IPS-20b (cell line): Measurements from ENCODE around the gene DTX1.
A peak's percentile ranks its signal among the peaks of the same experiment; 100 is the strongest.

Source experiments
- H3K27ac ChIP-seq: one replicate; pipeline ENCODE4 v1.5.1; 2013; ENCODE audit warnings: low read length
- H3K27me3 ChIP-seq: 2 replicates; pipeline ENCODE4 v1.6.1; 2013; ENCODE audit warnings: mild to moderate bottlenecking, low read length, inconsistent platforms; ENCODE audit not compliant: insufficient read depth
- H3K36me3 ChIP-seq: 2 replicates; pipeline ENCODE4 v1.6.1; 2013; ENCODE audit warnings: low read depth, mild to moderate bottlenecking, inconsistent platforms, low read length, moderate library complexity; ENCODE audit not compliant: insufficient read depth
- H3K4me1 ChIP-seq: 2 replicates; pipeline ENCODE4 v1.6.1; 2013; ENCODE audit warnings: mild to moderate bottlenecking, control low read depth, inconsistent platforms, low read length, moderate library complexity; ENCODE audit not compliant: insufficient read depth
- H3K4me3 ChIP-seq: 2 replicates; pipeline ENCODE4 v1.5.1; 2013; ENCODE audit warnings: mild to moderate bottlenecking, low read length, inconsistent platforms
- H3K9ac ChIP-seq: 2 replicates; pipeline ENCODE4 v1.6.1; 2013; ENCODE audit warnings: low read depth, mild to moderate bottlenecking, inconsistent platforms, low read length, moderate library complexity
- H3K9me3 ChIP-seq: 2 replicates; pipeline ENCODE4 v1.6.1; 2013; ENCODE audit warnings: mild to moderate bottlenecking, low read depth, low read length, inconsistent platforms; ENCODE audit not compliant: insufficient read depth

The DTX1 gene

DNA sequence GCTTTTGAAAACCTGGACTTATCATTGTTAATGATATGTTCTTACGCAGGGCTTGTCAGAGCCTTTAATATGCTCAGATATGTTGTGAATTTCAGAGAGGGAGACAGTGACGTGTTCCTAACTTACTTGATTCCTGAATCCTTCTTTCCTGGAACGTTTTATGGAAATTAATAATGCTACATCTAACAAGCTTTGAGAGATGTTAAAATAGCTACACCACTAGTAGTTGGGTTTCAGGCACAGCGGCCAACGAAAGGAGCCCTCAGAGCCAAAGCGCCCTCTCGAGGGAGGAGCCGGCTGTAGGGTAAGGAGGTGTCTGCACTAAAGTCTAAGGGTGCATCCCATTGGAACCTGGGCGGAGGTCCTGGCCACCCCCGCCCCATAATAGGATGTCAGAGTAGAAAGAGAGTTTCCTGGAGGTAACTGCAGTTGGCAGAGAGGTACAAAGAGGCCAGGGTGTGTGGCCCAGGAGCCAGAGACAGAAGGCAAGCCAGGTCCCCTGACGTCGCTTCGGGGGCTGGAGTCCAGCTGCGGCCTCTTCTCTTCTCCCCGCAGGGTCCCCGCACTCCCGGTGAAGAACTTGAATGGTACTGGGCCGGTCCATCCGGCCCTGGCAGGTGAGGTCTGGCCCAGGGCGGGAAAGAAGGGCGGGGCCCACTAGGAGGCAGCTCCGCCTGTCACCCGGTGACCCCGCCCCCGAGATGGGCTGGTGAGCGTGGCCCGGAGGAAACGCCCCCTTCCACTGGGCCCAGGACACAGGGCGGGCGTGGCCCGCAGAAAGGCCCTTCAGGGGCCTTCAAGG, 36.3 kb downstream of the DTX1 start:
- Histone ChIP-seq H3K9me3 (no peaks in the 10 kb centered on the region), H3K27ac (no peak overlapping the region), H3K9ac (no peak overlapping the region), H3K36me3 (no peaks in the 10 kb centered on the region), H3K4me1 (no peaks in the 10 kb centered on the region; the same call in 1 of the 2 replicates), H3K27me3 (peaks cover 15% of the 10 kb centered on the region), H3K4me3 (peak overlapping the region; percentile 70; the same call in 1 of the 2 replicates)

DNA sequence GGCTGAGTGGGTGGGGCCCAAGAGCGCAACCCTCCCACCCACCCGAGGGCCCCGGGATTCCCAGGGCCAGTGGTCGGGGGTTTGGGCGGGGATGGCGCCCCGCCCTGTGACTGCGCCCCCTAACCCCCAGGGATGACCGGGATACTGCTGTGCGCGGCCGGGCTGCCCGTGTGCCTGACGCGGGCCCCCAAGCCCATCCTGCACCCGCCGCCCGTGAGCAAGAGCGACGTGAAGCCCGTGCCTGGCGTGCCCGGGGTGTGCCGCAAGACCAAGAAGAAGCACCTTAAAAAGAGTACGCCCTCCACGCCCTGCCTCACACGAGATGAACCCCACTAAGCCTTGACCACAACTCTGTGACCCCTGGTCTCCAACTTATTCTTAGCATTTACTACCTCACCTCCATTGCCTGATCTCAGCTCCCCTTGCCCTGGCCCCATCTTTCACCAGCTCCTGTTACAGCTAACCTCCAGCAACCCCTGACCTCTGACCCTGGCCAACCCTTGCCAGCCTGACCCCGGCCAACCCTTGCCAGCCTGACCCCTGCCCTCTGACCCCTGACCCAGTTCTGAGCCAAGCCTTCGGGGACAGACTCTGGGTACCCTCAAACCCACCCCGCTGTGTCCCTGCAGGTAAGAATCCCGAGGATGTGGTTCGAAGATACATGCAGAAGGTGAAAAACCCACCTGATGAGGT, 37.0 kb downstream of the DTX1 start:
- no peak overlapping the region for H3K27ac ChIP-seq
- no peaks in the 10 kb centered on the region for H3K9me3 ChIP-seq
- no peaks in the 10 kb centered on the region; the same call in 1 of the 2 replicates for H3K4me1 ChIP-seq
- no peaks in the 10 kb centered on the region for H3K36me3 ChIP-seq
- peaks cover 15% of the 10 kb centered on the region for H3K27me3 ChIP-seq
- H3K4me3 ChIP-seq, result peak overlapping the region; percentile 38; the same call in 1 of the 2 replicates
- no peak overlapping the region for H3K9ac ChIP-seq

DNA sequence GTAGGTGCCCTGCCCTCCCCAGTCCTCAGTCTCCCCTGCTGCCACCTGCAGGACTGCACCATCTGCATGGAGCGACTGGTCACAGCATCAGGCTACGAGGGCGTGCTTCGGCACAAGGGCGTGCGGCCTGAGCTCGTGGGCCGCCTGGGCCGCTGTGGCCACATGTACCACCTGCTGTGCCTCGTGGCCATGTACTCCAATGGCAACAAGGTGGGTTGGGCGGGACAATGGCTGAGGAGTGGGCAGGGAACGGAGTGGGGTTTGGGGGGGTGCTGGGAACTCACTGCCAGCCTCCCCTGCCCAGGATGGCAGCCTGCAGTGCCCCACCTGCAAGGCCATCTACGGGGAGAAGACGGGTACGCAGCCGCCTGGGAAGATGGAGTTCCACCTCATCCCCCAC, 38.2 kb downstream of the DTX1 start:
- Histone ChIP-seq H3K27me3 (peaks cover 15% of the 10 kb centered on the region), H3K9me3 (no peaks in the 10 kb centered on the region), H3K36me3 (no peaks in the 10 kb centered on the region), H3K4me3 (no peak overlapping the region), H3K27ac (no peak overlapping the region), H3K9ac (no peak overlapping the region), H3K4me1 (no peaks in the 10 kb centered on the region; the same call in 1 of the 2 replicates)

DNA sequence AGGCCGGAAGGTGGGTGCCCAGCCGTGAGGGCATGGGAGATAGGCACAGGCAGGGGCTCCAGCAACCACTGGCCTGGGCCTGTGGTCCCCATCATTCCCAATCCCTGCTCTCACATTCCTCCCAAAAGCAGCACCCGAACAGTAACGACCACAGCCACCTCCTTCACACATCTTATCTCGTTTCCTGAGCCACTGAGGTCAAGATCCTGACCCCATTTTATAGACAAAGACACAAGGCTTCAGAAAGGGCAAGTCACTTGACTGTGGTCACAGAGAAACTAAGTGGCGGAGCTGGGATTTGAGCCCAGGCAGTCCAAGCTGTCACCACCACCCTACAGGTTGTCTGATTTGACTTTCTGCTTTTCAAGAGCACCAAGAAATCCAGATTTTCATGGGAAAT, 38.9 kb downstream of the DTX1 start:
- H3K4me1 ChIP-seq, result no peaks in the 10 kb centered on the region; the same call in 1 of the 2 replicates
- no peak overlapping the region for H3K4me3 ChIP-seq
- peaks cover 15% of the 10 kb centered on the region for H3K27me3 ChIP-seq
- no peak overlapping the region for H3K9ac ChIP-seq
- H3K27ac ChIP-seq, result no peak overlapping the region
- no peaks in the 10 kb centered on the region for H3K9me3 ChIP-seq
- H3K36me3 ChIP-seq, result no peaks in the 10 kb centered on the region

DNA sequence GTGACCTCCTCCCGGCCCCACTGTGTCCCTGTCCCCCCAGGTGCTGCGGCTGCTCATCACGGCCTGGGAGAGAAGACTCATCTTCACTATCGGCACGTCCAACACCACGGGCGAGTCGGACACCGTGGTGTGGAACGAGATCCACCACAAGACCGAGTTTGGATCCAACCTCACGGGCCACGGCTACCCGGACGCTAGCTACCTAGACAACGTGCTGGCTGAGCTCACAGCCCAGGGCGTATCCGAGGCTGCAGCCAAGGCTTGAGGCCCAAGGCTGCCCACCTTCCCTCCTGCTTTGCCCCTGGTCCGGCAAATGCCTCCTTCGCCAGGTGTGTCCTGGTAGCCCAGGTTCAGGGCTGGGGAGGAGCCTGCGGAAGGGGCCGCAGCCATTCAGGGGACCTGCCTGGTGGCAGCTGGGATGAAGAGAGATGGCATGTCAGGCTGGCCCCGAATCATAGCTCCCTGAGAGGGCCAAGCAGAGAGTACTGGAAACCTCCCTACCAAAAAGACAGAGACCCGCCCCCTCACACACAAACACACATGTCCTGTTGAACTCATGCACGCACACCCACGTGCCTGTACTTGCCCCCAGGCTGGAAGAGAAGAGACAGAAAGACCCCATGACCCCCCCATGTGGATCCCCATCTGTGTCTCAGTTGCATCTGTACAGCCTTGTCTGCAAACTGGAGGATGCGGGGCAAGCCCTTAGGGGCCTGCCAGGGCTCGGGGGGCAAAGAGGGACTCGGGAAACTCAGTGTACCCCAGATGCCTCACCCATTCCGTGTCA, 40.3 kb downstream of the DTX1 start:
- Histone ChIP-seq H3K27ac (no peak overlapping the region), H3K27me3 (peaks cover 7% of the 10 kb centered on the region), H3K4me1 (no peaks in the 10 kb centered on the region; the same call in 1 of the 2 replicates), H3K4me3 (no peak overlapping the region), H3K9me3 (no peaks in the 10 kb centered on the region), H3K36me3 (no peaks in the 10 kb centered on the region), H3K9ac (no peak overlapping the region)

DNA sequence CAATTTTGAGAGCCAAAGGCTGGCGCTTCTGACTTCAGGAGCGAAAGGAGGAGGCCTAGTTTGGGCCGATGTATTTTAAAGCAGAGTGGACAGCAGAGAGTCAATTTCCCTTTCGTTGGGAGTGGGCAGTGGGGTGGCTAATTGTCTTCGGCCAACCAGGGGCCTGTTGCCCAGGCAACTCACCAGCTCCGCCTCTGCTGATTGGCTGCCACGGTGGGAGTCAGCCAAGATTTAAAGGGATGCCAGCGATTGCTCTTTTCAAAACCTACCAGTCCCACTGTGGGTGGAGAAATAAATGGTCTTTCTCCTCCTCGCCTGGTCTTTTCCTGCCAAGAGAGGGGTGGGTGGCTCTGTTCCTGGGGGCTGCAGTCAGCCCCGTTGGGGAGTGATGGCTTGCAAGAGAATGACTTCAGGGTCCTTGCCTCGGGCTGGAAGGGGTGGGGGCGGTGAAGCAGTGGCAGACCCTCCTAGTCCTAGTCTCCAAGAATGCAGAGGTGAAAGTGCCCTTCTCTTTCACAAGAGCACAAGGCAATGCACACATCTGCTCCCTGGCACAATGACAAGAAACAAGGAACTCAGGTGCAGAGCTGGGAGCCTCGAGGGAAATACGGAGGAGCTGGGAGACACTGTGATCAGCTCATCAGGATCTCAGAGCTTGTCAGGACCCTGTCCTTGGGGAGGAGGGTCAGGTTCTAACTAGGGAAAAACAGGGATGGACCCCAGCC, 41.3 kb downstream of the DTX1 start:
- Histone ChIP-seq H3K4me1 (no peaks in the 10 kb centered on the region; the same call in 1 of the 2 replicates), H3K9ac (no peak overlapping the region)

DNA sequence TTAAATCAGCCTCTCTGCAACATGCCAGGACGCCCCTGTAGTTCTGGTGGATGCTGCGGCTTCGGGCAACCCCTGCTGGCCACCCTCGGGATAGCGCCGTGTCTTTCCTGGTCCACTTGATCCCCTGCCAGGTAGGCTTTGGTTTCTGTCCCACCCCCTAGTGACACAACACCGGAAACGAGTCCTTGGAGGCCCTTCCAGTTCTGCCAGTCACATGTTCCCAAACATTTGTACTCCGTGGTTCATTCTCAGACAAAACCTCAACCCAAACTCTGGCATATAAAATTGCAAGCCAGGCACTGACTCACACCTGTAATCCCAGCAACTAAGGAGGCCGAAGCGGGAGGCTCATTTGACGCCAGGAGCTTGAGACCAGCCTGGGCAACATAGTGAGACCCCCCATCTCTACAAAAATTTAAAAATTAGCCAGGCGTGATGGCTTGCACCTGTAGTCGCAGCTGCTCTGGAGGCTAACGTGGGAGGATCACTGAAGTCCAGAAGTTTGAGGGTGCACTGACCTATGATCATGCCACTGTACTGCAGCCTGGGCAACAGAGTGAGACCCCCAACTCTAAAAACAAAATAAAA, 42.0 kb downstream of the DTX1 start:
- no peak overlapping the region for H3K27ac ChIP-seq

More for the DNA sequence above, 41.3 kb downstream of the DTX1 start:
- Histone ChIP-seq H3K9me3 (no peaks in the 10 kb centered on the region), H3K27me3 (no peaks in the 10 kb centered on the region), H3K27ac (no peak overlapping the region), H3K36me3 (no peaks in the 10 kb centered on the region), H3K4me3 (peak overlapping the region; percentile 32; the same call in 1 of the 2 replicates)

DNA sequence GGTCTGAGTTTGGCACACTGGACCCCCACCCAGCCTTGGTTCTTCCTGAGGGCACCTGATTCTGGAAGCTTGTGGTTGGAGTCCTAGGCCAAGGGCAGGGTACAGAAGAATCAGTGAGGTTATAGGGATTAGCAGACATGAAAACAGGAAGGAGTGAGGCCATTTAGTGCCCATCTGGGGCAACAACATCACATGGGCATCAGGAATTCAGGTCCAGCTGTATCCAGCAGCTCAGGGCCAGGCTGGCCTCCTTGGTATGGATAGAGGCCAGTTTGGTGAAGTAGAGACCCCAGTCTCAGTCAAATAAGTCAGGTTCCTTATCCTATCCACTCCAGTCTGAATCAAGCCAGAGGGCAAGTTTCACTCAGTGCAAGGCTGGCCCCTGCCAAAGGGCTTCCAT, 42.8 kb downstream of the DTX1 start:
- Histone ChIP-seq H3K27ac (no peak overlapping the region), H3K36me3 (no peaks in the 10 kb centered on the region), H3K4me1 (no peaks in the 10 kb centered on the region; the same call in 1 of the 2 replicates), H3K9me3 (no peaks in the 10 kb centered on the region), H3K27me3 (no peaks in the 10 kb centered on the region; the same call in 1 of the 2 replicates), H3K9ac (no peak overlapping the region), H3K4me3 (no peak overlapping the region)

More for the DNA sequence above, 42.0 kb downstream of the DTX1 start:
- H3K9ac ChIP-seq, result no peak overlapping the region
- no peaks in the 10 kb centered on the region for H3K36me3 ChIP-seq
- H3K4me3 ChIP-seq, result peak overlapping the region; percentile 32; the same call in 1 of the 2 replicates
- H3K9me3 ChIP-seq, result no peaks in the 10 kb centered on the region
- H3K4me1 ChIP-seq, result no peaks in the 10 kb centered on the region; the same call in 1 of the 2 replicates
- H3K27me3 ChIP-seq, result no peaks in the 10 kb centered on the region

DNA sequence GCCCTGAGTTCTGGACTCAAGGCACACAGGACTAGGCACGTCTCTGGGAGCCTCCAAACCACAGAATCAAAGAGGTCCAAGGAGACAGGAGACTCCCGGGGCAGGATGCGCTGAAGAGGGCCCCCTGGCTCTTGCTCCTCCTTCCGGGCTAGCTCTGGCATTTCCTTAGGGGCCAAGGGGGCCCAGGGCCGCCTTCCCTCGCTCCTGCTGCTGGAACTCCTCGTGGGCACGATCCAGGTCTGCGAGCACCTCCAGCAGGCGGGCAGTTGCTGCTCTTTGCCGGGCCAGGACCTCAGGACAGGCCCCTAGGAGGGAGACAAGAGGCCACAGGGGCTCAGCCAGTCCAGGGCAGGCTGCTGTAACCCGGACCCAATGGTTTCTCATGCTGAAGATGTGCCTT, 43.2 kb downstream of the DTX1 start:
- no peak overlapping the region for H3K27ac ChIP-seq
- H3K4me1 ChIP-seq, result no peaks in the 10 kb centered on the region; the same call in 1 of the 2 replicates
- no peaks in the 10 kb centered on the region for H3K9me3 ChIP-seq
- no peak overlapping the region for H3K4me3 ChIP-seq
- H3K36me3 ChIP-seq, result no peaks in the 10 kb centered on the region
- no peak overlapping the region for H3K9ac ChIP-seq
- peaks cover 3% of the 10 kb centered on the region; the same call in 1 of the 2 replicates for H3K27me3 ChIP-seq

DNA sequence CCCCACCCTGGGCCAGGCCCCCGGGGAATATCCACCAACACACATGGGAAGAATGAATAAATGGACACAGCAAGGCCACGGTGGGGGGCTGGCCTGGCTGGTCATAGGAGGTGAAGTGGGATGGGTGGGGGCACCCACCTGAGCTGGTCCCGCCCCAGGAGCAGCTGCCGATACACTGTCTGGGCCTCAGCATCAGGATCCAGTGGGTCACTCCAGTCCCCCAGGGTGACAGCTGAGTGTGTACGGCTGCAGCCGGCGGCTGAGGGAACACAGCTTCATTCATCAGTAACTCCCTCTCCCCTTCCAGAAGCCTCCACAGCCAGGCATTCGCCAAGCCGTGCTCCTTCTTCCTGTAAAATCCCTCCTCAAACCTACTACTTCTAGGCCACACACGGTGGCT, 45.2 kb downstream of the DTX1 start:
- peaks cover 7% of the 10 kb centered on the region; the same call in 1 of the 2 replicates for H3K27me3 ChIP-seq
- H3K4me1 ChIP-seq, result no peaks in the 10 kb centered on the region; the same call in 1 of the 2 replicates
- H3K27ac ChIP-seq, result no peak overlapping the region

More for the DNA sequence above, 45.2 kb downstream of the DTX1 start:
- no peak overlapping the region for H3K4me3 ChIP-seq
- H3K36me3 ChIP-seq, result no peaks in the 10 kb centered on the region
- no peak overlapping the region for H3K9ac ChIP-seq
- no peaks in the 10 kb centered on the region for H3K9me3 ChIP-seq
